DMS 273 treated with DMSO at 0.1 percent for 48 hours (cell line): Measurements from ENCODE around the gene PDK2.
A peak's percentile ranks its signal among the peaks of the same experiment; 100 is the strongest.

ENCODE experiments used
- DNase-seq: peaks from one replicate; lab custom pipeline; 2025; lab: John Stamatoyannopoulos, UW

Gene PDK2

DNA sequence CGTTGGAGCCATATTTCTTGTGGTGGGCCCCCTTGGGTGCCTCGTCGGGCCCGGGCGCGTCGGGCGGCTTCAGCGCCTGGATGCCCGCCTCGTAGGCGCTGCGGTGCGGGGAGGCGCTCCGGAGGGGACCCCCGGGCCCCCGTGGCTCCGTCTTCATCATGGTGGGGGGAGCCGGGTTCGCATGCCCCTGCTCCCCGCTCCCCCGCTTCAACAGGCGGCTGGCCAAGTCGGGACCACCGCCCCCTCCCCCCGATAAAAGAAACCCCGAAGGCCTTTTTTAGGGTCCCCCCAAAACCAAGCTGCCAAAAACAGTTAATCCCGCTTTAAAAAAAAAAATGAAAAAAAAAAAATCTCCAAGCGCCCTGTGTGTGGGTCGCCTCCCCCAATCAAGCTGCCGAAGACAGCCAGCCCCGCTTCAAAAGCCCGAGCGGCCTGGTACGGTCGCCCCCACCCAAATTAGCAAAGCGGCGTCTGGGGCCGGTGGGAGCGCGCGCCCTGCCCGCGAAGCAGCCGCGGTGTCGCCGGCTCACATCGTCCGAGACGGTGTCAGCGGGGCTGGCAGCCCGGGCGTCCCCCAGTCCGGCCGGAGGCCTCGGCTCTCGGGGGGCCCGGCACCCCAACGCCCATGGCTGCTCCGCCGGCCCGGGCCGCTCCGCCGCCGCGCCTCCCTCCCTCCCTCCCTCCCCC, 55.3 kb downstream of the PDK2 start, which contains the start of gene PPP1R9B:
TSS of gene PPP1R9B (minus strand) at position 324 of the 687 bp plus-strand sequence. CDS start at position 160, 164 bp downstream.
- no peak for DNase-seq

DNA sequence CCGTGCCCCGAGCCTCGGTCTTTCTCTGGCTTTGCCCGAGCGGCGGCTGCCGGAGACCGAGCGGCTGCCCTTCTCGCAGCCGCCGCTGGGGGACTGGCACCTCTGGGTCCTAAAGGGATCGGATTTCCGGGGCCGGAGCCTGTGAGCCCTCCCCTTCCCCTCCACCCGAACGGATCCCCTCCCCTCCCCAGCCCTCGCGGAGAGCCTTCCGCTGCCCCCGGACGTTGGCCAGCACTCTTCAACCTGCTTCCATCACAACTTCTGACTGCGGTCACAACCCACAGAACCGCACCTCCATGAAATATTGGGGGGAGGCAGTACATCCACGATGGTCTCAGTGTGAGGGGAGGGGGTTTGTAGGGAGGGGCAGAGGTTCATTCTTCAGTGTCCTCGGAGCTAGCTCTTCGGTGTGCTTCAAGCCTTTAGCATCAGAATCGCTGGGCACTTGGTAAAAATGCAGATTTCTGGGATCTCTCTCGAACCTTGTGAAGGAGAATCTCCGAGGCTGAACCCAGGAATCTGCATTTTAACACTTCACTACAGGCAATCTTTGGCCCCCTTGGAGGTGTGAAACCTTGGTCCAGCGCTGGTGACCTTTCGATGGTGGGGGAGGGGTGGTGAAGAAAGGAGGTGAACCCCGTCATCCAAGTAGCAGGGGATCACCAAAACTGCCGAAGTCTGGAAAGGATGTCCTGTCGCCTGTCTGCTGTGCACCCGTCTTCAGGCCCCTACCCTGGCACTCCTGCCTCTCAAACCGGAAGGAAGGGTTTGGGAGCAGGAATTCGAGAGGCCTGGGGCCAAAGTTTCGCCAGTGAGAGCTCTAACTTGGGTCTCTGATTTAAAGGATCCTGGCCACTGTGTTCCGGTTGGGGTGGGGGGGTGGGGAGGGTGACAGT, 56.1 kb downstream of the PDK2 start:
- peak; percentile 54 for DNase-seq

DNA sequence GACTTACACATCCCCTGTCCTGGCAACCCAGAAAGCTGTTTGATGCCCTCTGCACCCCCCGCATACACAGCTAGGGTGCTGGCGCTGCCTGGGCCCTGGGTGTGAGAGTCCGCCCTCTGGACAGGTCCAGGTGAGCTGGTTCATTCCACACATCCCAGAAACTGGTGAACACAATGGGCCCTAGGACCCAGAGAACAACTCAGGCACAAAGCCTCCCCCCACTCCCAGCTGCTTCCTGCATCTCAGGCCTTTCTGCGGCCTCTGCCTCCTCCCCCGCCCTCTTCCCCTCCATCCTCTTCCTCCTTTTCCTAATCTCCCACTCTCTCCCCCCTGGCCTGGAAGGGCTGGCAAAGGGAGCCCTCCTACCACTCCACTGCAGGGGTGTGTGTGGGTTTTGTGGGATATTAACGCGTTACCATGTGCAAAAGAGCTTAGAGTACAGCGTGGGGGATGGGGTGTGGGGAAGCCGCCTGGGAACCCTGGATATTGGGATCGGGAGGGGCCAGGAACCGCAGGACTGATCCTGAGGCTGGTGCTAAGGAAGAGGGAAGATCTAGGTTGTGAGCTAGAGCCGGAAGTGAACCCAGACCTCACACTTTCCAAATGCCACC, 56.9 kb downstream of the PDK2 start:
- peak; percentile 81 for DNase-seq

DNA sequence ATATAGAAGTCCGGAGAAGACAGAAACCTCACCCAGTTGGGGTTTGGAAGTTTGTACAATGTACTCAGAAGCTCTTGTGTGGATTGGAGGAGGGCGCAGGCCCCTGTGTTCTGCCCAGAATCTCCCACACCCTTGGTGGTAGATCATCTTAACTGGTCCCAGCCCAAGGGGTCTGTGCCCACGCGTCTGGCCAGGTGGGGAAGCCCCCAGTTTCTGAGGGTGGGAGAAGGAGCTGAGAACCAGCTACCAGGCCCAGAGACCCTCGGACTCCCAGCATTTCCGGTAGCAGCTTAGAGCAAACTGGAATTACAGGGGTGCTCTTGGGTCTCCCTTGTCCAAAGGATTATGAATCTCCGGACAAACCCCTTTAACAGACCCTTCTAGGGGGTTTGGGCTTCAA, 57.6 kb downstream of the PDK2 start:
- no peak for DNase-seq

DNA sequence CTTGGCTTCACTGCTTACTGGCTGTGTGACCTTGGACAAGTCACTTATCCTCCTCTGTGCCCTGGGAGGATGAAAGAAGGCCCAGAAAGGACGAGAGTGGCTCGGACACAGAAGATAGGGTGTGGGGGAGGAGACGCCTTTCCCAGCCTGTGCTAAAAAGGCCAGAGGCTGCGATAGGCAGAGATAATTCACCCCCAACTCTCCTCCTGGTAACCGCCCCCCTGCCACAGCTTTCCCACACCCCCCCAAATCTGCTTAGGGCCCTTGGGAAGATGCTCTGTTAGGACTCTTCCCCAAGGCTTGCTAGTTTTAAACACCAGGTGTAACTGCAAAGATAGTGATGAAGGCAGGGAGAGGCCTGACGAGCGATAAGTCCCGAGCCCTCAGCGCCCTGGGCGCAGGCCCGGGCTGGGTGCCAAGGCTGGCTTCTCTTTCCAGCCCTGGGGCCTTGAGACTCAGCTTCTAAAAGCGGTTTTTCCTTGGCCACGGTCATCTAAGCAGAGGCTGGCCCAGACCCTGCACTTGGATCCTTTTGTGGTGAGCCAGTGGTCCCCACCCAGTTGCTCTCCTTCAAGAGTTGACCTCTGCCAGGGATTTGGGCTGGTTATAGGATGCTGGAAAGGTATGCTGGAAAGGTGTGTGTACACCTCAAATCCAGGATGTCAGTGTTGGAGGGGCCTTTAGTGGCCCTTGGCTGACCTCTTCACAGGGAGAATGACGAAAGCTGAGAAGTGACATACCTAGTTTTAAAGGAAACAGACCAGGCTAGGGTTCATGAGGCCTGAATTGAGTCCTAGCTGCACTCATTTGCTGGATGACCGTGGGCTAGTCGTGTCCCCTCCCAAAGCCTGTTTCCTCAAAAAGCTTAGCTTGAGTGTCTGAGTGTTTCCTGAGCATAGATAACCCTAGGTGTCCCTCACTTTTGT, 58.8 kb downstream of the PDK2 start:
- DNase-seq = no peak

DNA sequence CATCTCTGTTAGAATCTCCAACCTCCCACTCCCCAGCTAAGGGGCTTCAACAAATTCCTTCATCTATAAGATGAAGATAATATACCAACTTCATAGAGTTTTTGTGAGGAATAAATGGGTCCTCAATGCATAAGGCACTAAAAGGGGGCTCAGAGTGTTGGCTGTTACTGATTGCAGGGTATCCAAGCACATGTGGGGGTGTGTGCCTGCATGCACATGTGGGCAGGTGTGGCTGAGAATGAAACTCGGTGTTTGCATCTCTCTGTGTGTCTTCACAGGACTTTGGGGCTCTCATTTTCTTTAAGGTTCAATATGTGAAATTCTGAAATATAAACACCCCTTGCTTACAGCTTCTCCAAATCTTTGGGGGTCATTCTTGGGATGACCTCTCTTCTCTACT, 59.5 kb downstream of the PDK2 start:
- DNase-seq = no peak

DNA sequence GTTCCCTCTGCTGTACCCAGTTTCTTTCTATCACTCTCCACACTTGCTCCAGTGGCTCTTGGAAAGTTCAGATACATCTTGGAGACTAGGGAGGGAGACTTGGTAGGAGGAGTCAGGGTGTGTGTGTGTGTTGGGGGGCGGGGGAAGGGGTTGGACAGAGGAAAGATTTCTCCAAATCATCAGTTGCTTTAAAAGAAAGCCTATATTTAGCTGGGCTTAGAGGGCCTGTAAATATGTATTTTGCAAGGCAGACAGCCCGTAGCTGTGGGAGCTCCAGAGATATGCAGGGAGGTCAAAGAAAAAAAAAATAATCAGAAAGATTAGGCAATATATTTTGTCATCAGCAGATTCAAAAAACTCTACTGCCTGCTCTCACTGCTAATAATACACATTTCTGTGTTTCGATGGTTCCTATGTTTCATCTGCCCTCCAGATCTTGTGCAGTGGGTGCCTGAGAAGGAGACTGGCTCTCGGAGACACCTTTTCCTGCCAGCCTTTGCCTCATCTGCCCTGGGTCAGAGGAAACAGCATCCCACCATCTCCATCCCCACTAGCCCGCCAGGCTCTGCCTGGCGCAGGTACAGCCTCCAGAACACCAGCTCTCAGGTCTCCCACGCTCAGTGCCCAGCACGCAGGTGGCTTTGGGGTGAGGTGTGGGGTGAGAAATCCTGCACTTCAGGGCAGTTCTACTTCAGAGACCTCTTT, 60.1 kb downstream of the PDK2 start:
- no peak for DNase-seq

DNA sequence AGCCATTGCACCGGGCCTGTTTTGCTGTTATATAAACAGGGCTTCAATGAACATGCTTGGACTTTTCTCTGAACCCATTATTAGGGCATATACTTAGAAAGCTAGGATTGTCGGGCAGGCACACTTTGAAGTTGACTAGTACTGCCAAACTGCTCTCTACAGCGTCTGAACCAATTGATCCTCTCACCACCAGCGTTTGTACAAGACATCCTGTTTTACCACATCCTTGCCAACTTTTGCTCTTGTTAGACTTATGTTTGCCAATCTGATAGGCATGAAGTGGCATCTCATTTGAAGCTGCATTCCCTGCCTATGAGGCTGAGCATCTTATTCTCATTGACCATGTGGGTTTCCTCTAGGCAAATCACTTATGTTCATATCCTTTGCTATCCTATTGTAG, 62.7 kb downstream of the PDK2 start:
- DNase-seq = no peak

DNA sequence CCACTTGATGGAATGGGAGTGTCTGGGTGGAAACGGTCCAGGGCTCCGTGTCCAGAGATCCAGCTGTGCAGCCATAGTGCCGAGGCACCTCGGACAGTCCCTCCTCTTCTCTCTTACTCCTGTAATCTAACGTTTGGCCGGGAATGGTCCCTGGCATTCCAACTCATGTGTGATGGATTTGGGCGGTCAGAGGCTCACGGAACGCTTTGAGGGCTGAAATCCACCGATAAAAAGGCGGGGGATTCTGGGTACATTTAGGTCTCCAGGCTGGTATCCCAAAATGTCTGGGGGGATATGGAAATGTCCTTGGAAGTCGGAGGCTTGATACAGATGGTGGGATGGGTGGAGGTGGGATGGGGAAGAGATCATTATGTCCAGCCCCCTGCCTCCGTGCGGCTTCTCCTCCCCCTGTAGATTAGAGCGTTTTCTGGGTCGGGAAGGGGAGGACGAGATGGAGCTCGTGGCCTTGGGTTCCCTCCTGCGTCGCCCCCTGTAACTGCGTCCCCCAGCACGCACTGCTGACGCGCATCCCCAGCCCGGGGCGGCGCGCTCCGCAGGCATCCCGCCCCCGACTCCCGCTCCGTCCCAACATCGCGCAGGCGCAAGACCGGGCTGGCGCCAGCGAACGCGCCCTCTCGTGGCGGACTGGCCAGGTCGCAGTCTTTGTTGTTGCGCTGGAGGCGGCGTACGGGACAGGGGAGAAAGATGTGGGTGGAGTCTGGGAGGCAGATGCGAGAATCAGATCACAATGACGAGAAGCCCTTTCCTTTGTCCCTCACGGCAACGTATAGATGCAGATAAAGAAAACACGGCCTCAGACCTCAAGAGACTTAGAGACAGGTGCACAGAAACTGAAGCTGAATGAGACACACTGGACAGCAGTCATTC, 66.1 kb downstream of the PDK2 start:
- peak; percentile 74 for DNase-seq
